Sigmoid colon (tissue), 4 donors: ENCODE measurements around the gene GPR39.

ENCODE experiments used
- POLR2A ChIP-seq, 2 donors: fragments of 450-650 bp; IDR thresholded peaks; one replicate each; pipeline ENCODE4 v1.6.1; 2016; ENCODE audit warnings: antibody characterized with exemption in 2 of 2, mild to moderate bottlenecking in 2 of 2, moderate library complexity in 2 of 2
- POLR2AphosphoS5 ChIP-seq, 4 donors: sonication (generic); formaldehyde crosslinking; IDR thresholded peaks; one replicate each; pipeline ENCODE4 v1.6.1; 2017; ENCODE audit warnings: antibody characterized with exemption in 4 of 4

- TF ChIP-seq POLR2A (IDR thresholded peaks at IDR 0.05) (no peak), POLR2AphosphoS5 (IDR thresholded peaks at IDR 0.05) (no peak)
These were observed 198.9 kb downstream of the GPR39 start for GRCh38 chr2:132615329-132616085.
